ENCODE data around the gene PTGR3. TPM values are rescaled to one million over a fixed set of nuclear protein-coding genes. Genes with fewer than 3 reads are reported as not detected.

Gene PTGR3
- total RNA-seq, 1 experiment from 2014 or later, result 13.8 TPM

- no peak for TF ChIP-seq AR (CRISPR knock-in tag; IDR thresholded peaks at IDR 0.05)
- TF ChIP-seq ZNF425 (CRISPR knock-in tag; conservative IDR thresholded peaks at IDR 0.05), result no peak
- TF ChIP-seq TEAD1 (CRISPR knock-in tag; IDR thresholded peaks at IDR 0.05), result no peak
- no peak for TF ChIP-seq CDX4 (CRISPR knock-in tag; IDR thresholded peaks at IDR 0.05; ENCODE audit: borderline replicate concordance)
Observed at GRCh38 chr18:75162467-75162866, 46.5 kb downstream of the PTGR3 start (continued).

GRCh38 chr18:75161256-75162028 is 47.5 kb downstream of the PTGR3 start:
- POLR2A ChIA-PET, result no interaction called here
- H3K4me3 Mint-ChIP-seq, result no peak overlapping the region
- CTCF ChIA-PET, result no interaction called here
- no peaks in the 10 kb centered on the region for H3K9me3 Mint-ChIP-seq
- H3K36me3 Mint-ChIP-seq, result no peaks in the 10 kb centered on the region
- DNase-seq (ENCODE audit: low spot score), result no peak
- no peak for ATAC-seq
- H3K27me3 Mint-ChIP-seq (ENCODE audit: low read depth), result no peaks in the 10 kb centered on the region
- no peak overlapping the region for H3K27ac Mint-ChIP-seq
- peaks cover 16% of the 10 kb centered on the region for H3K4me1 Mint-ChIP-seq
- TF ChIP-seq PRDM15 (CRISPR knock-in tag; IDR thresholded peaks at IDR 0.05), result no peak
- TF ChIP-seq ZNF532 (CRISPR knock-in tag; IDR thresholded peaks at IDR 0.05; ENCODE audit: borderline replicate concordance), result no peak
- TF ChIP-seq ATF6 (CRISPR knock-in tag; IDR thresholded peaks at IDR 0.05), result no peak
- no peak for TF ChIP-seq SP1 (CRISPR knock-in tag; conservative IDR thresholded peaks at IDR 0.05)
- TF ChIP-seq STAT6 (CRISPR knock-in tag; conservative IDR thresholded peaks at IDR 0.05; ENCODE audit: low read depth), result no peak
- TF ChIP-seq PRRX2 (CRISPR knock-in tag; IDR thresholded peaks at IDR 0.05), result no peak
- TF ChIP-seq ZNF423 (CRISPR knock-in tag; IDR thresholded peaks at IDR 0.05), result no peak
- no peak for TF ChIP-seq MYBL2 (CRISPR knock-in tag; IDR thresholded peaks at IDR 0.05)
- no peak for TF ChIP-seq KAT7 (CRISPR knock-in tag; IDR thresholded peaks at IDR 0.05; ENCODE audit: borderline replicate concordance)

All from WTC11 (cell line).